Peyer's patch (tissue), 4 donors: ENCODE data around the gene TSHZ3. TPM values are rescaled to one million over a fixed set of nuclear protein-coding genes. Genes with fewer than 3 reads are reported as not detected.

Source experiments
- DNase-seq, 3 donors: peaks; one replicate each; pipeline ENCODE4 v3.0.0-alpha.2; 2017 to 2019
- H3K27ac ChIP-seq, 4 donors: fragments of 200-600 bp; sonication (generic); one replicate each; pipeline ENCODE4 v1.5.1; 2016 to 2019
- H3K27me3 ChIP-seq, 2 donors: fragments of 200-600 bp; sonication (generic); one replicate each; pipeline ENCODE4 v1.5.1; 2019
- H3K36me3 ChIP-seq, 3 donors: fragments of 200-600 bp; sonication (generic); one replicate each; pipeline ENCODE4 v1.5.1; 2016 to 2019
- H3K4me1 ChIP-seq, 4 donors: fragments of 200-600 bp; sonication (generic); one replicate each; pipeline ENCODE4 v1.5.1; 2016 to 2019
- H3K4me3 ChIP-seq, 4 donors: fragments of 200-600 bp; sonication (generic); 1 replicate in 3 of 4; 2 replicates in 1 of 4; pipeline ENCODE4 v1.5.1; 2016 to 2019; ENCODE audit warnings: mild to moderate bottlenecking in 1 of 4
- H3K9me3 ChIP-seq, 4 donors: fragments of 200-600 bp; sonication (generic); one replicate each; pipeline ENCODE4 v1.5.1; 2016 to 2019; ENCODE audit warnings: mild to moderate bottlenecking in 1 of 4
- CTCF ChIP-seq, 6 experiments: fragments of 450-650 bp in 4 of 6; fragments of 200-600 bp in 2 of 6; sonication (generic) in 1 of 6; IDR thresholded peaks; one replicate each; pipeline ENCODE4 v1.5.1; 2017 to 2019; ENCODE audit warnings: antibody characterized with exemption in 6 of 6, mild to moderate bottlenecking in 3 of 6, moderate library complexity in 1 of 6
- POLR2A ChIP-seq, 2 donors: fragments of 450-650 bp; IDR thresholded peaks; one replicate each; pipeline ENCODE4 v1.5.1; 2017; ENCODE audit warnings: antibody characterized with exemption in 2 of 2, mild to moderate bottlenecking in 2 of 2, moderate library complexity in 2 of 2
- total RNA-seq, 4 donors: library from RNA; depleted of rRNA; stranded (reverse); fragments of >200 nt; gene quantifications; one replicate each; pipeline ENCODE4 v1.1.0, GENCODE V29; 2016

TSHZ3 gene
- total RNA-seq, 4 donors from 2014 or later: 0.70 to 14.0 (median 3.0) TPM

- DNase-seq: no peak
- Histone ChIP-seq H3K9me3 (no peaks in the 10 kb centered on the region), H3K4me1 (no peaks in the 10 kb centered on the region), H3K4me3 (no peak overlapping the region), H3K27ac (no peak overlapping the region), H3K27me3 (no peaks in the 10 kb centered on the region), H3K36me3 (no peaks in the 10 kb centered on the region)
- TF ChIP-seq POLR2A (IDR thresholded peaks at IDR 0.05) (no peak), CTCF (IDR thresholded peaks at IDR 0.05) (no peak)
Measured at GRCh38 chr19:31301306-31301980, 47.8 kb downstream of the TSHZ3 start.

GRCh38 chr19:31300422-31300821, 48.8 kb downstream of the TSHZ3 start:
- DNase-seq: no peak
- H3K4me1 ChIP-seq: no peaks in the 10 kb centered on the region

GRCh38 chr19:31299665-31300064, 49.6 kb downstream of the TSHZ3 start:
- TF ChIP-seq CTCF (IDR thresholded peaks at IDR 0.05) (no peak), POLR2A (IDR thresholded peaks at IDR 0.05) (no peak)
- no peaks in the 10 kb centered on the region for H3K27me3 ChIP-seq
- DNase-seq: no peak

More at GRCh38 chr19:31300422-31300821, 48.8 kb downstream of the TSHZ3 start:
- no peak for TF ChIP-seq POLR2A (IDR thresholded peaks at IDR 0.05)
- TF ChIP-seq CTCF (IDR thresholded peaks at IDR 0.05): no peak
- Histone ChIP-seq H3K4me3 (no peak overlapping the region), H3K9me3 (no peaks in the 10 kb centered on the region), H3K27ac (no peak overlapping the region), H3K27me3 (no peaks in the 10 kb centered on the region), H3K36me3 (no peaks in the 10 kb centered on the region)

GRCh38 chr19:31297991-31298390, 51.2 kb downstream of the TSHZ3 start:
- Histone ChIP-seq H3K4me3 (no peak overlapping the region), H3K27ac (no peak overlapping the region), H3K9me3 (no peaks in the 10 kb centered on the region), H3K4me1 (no peaks in the 10 kb centered on the region), H3K36me3 (no peaks in the 10 kb centered on the region), H3K27me3 (no peaks in the 10 kb centered on the region)
- no peak for DNase-seq
- TF ChIP-seq POLR2A (IDR thresholded peaks at IDR 0.05): no peak
- TF ChIP-seq CTCF (IDR thresholded peaks at IDR 0.05): no peak

More at GRCh38 chr19:31299665-31300064, 49.6 kb downstream of the TSHZ3 start:
- H3K4me3 ChIP-seq: no peak overlapping the region
- no peak overlapping the region for H3K27ac ChIP-seq
- H3K9me3 ChIP-seq: no peaks in the 10 kb centered on the region
- no peaks in the 10 kb centered on the region for H3K4me1 ChIP-seq
- no peaks in the 10 kb centered on the region for H3K36me3 ChIP-seq

- Histone ChIP-seq H3K36me3 (no peaks in the 10 kb centered on the region), H3K4me1 (no peaks in the 10 kb centered on the region), H3K27ac (no peak overlapping the region), H3K27me3 (no peaks in the 10 kb centered on the region), H3K4me3 (no peak overlapping the region), H3K9me3 (no peaks in the 10 kb centered on the region)
- peak in 1 of 3 donors; percentile 5 for DNase-seq
- TF ChIP-seq POLR2A (IDR thresholded peaks at IDR 0.05) (no peak), CTCF (IDR thresholded peaks at IDR 0.05) (no peak)
Measured at GRCh38 chr19:31296741-31297390, 52.4 kb downstream of the TSHZ3 start.
